Measurements from ENCODE around the gene DSC2. TPM values are rescaled to one million over a fixed set of nuclear protein-coding genes. Genes with fewer than 3 reads are reported as not detected.

Gene DSC2
- total and polyA plus RNA-seq, 2 donors (not counting 3 experiments of a cell fraction or from before 2014, with no cell fraction given) = under 0.01 TPM; not detected in 1

DNA sequence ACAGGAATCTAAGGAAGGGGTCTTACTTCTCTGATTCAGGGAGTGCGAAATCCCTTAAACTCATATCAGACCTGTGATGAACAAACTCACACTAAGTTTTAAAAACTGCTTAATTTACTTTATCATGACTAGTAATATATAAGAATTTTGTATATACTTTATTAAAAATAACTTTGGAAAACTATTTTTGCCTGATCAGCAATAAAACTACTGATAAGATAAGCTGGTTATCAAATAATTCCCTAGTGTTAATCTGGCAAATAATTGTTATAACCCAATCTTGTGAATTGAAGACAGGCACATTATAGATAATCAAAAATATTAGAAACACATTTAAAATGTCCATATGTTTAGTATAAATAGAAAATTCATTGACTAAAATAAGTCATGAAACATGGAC is 36.0 kb downstream of the DSC2 start:
- dilution Hi-C loops (cut with MboI; ENCODE audit: extremely low pct_ligation_motif_present, low sequenced_read_pairs) = no loop called here
- POLR2A ChIA-PET = no interaction called here

More for the DNA sequence above, 36.0 kb downstream of the DSC2 start:
- CTCF ChIA-PET = no interaction called here
- H3K9me1 ChIP-seq (replicated peaks; ENCODE audit: control insufficient read depth, extremely low read depth, insufficient read depth, low read length) = no peaks in the 10 kb centered on the region
- FAIRE-seq (no peak), DNase-seq (ENCODE audit: low read depth, low spot score) (no peak)
- H2AFZ ChIP-seq (ENCODE audit: low read depth, low read length) = no peak overlapping the region
- H3K27me3 ChIP-seq (ENCODE audit: control insufficient read depth in 2 of 2, insufficient read depth in 2 of 2, low read length in 2 of 2) = no peaks in the 10 kb centered on the region
- no peak overlapping the region for H3K9ac ChIP-seq (replicated peaks; ENCODE audit: extremely low read depth, insufficient read depth, low read length)
- H3K9me3 ChIP-seq (replicated peaks; ENCODE audit: control insufficient read depth, insufficient read depth, low read length) = no peaks in the 10 kb centered on the region
- BruUV-seq (replicated peaks) = no TSS peak
- TF ChIP-seq EZH2 (IDR thresholded peaks at IDR 0.05; ENCODE audit: borderline replicate concordance, low read depth, low read length, severe bottlenecking) = no peak
- TF ChIP-seq MYC (IDR thresholded peaks at IDR 0.05; ENCODE audit: low read depth, low read length) = no peak
- no peak for TF ChIP-seq JUN (IDR thresholded peaks at IDR 0.05; ENCODE audit: borderline replicate concordance, insufficient read depth, insufficient read length, low read depth)
- TF ChIP-seq, protein P1, sequence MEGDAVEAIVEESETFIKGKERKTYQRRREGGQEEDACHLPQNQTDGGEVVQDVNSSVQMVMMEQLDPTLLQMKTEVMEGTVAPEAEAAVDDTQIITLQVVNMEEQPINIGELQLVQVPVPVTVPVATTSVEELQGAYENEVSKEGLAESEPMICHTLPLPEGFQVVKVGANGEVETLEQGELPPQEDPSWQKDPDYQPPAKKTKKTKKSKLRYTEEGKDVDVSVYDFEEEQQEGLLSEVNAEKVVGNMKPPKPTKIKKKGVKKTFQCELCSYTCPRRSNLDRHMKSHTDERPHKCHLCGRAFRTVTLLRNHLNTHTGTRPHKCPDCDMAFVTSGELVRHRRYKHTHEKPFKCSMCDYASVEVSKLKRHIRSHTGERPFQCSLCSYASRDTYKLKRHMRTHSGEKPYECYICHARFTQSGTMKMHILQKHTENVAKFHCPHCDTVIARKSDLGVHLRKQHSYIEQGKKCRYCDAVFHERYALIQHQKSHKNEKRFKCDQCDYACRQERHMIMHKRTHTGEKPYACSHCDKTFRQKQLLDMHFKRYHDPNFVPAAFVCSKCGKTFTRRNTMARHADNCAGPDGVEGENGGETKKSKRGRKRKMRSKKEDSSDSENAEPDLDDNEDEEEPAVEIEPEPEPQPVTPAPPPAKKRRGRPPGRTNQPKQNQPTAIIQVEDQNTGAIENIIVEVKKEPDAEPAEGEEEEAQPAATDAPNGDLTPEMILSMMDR (IDR thresholded peaks at IDR 0.05; ENCODE audit: extremely low read depth in 1 of 2, insufficient read depth in 1 of 2, low read depth in 1 of 2, low read length in 2 of 2) = no peak
- no peak for TF ChIP-seq POLR2AphosphoS5 (IDR thresholded peaks at IDR 0.05; ENCODE audit: insufficient read depth, low read depth, low read length)
- TF ChIP-seq GATA2 (IDR thresholded peaks at IDR 0.05; ENCODE audit: insufficient read depth, insufficient read length, low read depth, low read length) = no peak
- TF ChIP-seq FOS (IDR thresholded peaks at IDR 0.05; ENCODE audit: borderline replicate concordance, insufficient read depth, low read length) = no peak
- no peak for TF ChIP-seq MAX (IDR thresholded peaks at IDR 0.05; ENCODE audit: insufficient read depth, insufficient read length)
- TF ChIP-seq POLR2A (IDR thresholded peaks at IDR 0.05; ENCODE audit: low read depth, low read length) = no peak
- no peak overlapping the region for H3K27ac ChIP-seq (ENCODE audit: insufficient read depth, low read depth, low read length)
- H3K36me3 ChIP-seq (ENCODE audit: control insufficient read depth in 2 of 2, extremely low read depth in 1 of 2, insufficient read depth in 2 of 2, low read length in 2 of 2) = no peaks in the 10 kb centered on the region
- H4K20me1 ChIP-seq (replicated peaks; ENCODE audit: control insufficient read depth, extremely low read depth, insufficient read depth, low read length) = no peaks in the 10 kb centered on the region
- no peak overlapping the region for H3K4me3 ChIP-seq (replicated peaks in 1 of 3; ENCODE audit: insufficient read depth in 1 of 3, low read depth in 1 of 3, low read length in 3 of 3)
- intact Hi-C loops (cut with micrococcal nuclease) = no loop called here
- no peak overlapping the region for H3K4me2 ChIP-seq (ENCODE audit: insufficient read depth, low read length)
- no peaks in the 10 kb centered on the region for H3K79me2 ChIP-seq (ENCODE audit: control insufficient read depth, insufficient read depth, low read length)
- no peaks in the 10 kb centered on the region for H3K4me1 ChIP-seq (ENCODE audit: control insufficient read depth, extremely low read depth, insufficient read depth, low read length)
